Measurements from ENCODE around the gene STAT5B.

DNA sequence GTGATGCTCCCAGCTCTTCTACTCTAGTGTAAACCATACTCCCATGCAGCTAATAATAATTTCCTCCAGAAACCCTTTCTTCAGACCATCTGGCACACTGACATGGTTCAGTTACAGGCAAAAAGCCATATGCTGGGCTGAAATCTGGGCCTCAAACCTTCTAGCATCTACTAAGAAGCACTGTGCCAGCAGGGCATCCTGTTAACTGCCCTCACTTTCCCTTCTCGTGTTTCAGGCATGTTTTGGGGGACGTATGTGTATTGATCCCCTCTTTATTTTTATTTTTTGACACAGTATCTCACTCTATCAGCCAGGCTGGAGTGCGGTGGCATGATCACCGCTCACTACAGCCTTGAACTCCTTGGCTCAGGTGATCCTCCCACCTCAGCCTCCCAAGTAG, 45.4 kb upstream of the STAT5B start:
- TF ChIP-seq, protein P1, sequence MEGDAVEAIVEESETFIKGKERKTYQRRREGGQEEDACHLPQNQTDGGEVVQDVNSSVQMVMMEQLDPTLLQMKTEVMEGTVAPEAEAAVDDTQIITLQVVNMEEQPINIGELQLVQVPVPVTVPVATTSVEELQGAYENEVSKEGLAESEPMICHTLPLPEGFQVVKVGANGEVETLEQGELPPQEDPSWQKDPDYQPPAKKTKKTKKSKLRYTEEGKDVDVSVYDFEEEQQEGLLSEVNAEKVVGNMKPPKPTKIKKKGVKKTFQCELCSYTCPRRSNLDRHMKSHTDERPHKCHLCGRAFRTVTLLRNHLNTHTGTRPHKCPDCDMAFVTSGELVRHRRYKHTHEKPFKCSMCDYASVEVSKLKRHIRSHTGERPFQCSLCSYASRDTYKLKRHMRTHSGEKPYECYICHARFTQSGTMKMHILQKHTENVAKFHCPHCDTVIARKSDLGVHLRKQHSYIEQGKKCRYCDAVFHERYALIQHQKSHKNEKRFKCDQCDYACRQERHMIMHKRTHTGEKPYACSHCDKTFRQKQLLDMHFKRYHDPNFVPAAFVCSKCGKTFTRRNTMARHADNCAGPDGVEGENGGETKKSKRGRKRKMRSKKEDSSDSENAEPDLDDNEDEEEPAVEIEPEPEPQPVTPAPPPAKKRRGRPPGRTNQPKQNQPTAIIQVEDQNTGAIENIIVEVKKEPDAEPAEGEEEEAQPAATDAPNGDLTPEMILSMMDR (IDR thresholded peaks at IDR 0.05): no peak
- TF ChIP-seq POLR2A (IDR thresholded peaks at IDR 0.05): no peak
